ENCODE measurements around the gene B3GALNT1.

B3GALNT1 gene

GRCh38 chr3:161082063-161082462, 23.1 kb downstream of the B3GALNT1 start:
- FAIRE-seq (no peak), DNase-seq (ENCODE audit: insufficient read length, low spot score) (no peak)

DNA sequence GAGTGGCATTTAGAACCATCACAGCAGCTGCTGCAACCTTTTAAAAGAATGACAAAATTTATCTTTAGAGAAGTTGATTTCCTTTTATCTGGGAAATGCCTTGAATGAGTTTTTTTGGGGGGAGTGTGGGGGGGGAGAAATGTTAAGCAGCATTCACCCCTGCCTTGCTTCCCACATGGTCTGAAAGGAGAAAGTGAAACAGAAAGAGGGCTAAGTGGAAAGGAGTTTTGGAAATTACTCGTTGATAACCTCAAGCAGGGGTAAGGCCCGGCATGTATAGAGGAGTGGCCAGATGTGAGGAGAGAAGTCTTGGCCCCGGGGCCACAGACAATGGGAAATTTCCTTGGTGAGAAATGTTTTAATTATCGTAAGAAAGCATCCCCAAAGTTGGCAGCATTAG, 23.5 kb downstream of the B3GALNT1 start:
- DNase-seq (ENCODE audit: insufficient read length, low spot score), result no peak
- FAIRE-seq, result no peak

- FAIRE-seq (no peak), DNase-seq (ENCODE audit: insufficient read length, low spot score) (no peak)
Observed at GRCh38 chr3:161073181-161073580, 32.0 kb downstream of the B3GALNT1 start.

DNA sequence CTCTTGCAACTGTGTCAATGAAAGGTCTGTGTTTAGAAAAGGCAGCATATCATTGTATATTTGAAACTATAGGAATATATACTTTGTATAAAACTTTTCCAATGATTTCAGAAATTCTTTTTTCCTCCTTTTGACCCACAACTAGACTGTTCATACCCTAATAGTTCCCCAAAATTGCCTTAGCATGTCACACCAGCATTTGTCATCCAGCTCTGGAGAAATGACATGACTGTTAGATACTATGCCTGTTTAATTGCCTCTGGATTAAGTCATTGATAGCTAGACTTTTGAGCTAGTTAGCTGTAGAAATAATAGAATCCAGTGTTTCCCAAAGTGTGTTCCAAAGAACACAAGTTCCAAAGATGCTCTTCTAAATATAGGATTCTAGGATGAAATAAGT, 32.4 kb downstream of the B3GALNT1 start:
- no peak for FAIRE-seq

GRCh38 chr3:161072211-161072621, 32.9 kb downstream of the B3GALNT1 start:
- DNase-seq (ENCODE audit: insufficient read length, low spot score), result no peak
- FAIRE-seq, result no peak

More for the DNA sequence above, 32.4 kb downstream of the B3GALNT1 start:
- DNase-seq (ENCODE audit: insufficient read length, low spot score), result no peak

- DNase-seq (ENCODE audit: insufficient read length, low spot score), result no peak
- FAIRE-seq, result no peak
Observed at GRCh38 chr3:161070980-161071663, 34.0 kb downstream of the B3GALNT1 start.

- FAIRE-seq, result no peak
Observed at GRCh38 chr3:161070252-161070930, 34.8 kb downstream of the B3GALNT1 start.

GRCh38 chr3:161069511-161070251, 35.5 kb downstream of the B3GALNT1 start:
- no peak for FAIRE-seq
- peak; percentile 18 for DNase-seq (ENCODE audit: insufficient read length, low spot score)

More at GRCh38 chr3:161070252-161070930, 34.8 kb downstream of the B3GALNT1 start:
- no peak for DNase-seq (ENCODE audit: insufficient read length, low spot score)

- DNase-seq (ENCODE audit: insufficient read length, low spot score) (no peak), FAIRE-seq (no peak)
Observed at GRCh38 chr3:161067335-161067734, 37.8 kb downstream of the B3GALNT1 start.

DNA sequence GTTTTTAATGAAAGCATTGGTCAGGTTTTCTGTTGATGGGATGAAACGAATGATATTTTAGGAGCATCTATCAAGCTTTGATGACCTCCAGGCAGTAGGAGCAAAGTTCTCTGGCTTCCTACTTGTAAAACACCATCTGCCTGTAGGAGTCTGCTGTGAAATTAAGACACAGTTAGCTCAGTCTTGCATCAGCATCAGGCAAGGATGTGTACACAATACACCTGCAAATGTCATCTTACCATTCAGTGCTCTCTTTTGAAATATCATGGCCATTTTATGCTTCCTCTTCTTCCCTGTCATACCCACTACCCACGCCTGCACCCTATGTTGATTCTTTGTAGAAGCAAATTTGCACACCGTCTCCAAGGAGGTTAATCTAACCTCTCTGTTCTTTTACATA, 38.2 kb downstream of the B3GALNT1 start:
- DNase-seq (ENCODE audit: insufficient read length, low spot score) (no peak), FAIRE-seq (no peak)

- DNase-seq (ENCODE audit: insufficient read length, low spot score) (no peak), FAIRE-seq (no peak)
Observed at GRCh38 chr3:161064413-161064812, 40.7 kb downstream of the B3GALNT1 start.

- FAIRE-seq, result no peak
- DNase-seq (ENCODE audit: insufficient read length, low spot score), result no peak
Observed at GRCh38 chr3:161054860-161055604, 50.1 kb downstream of the B3GALNT1 start.

DNA sequence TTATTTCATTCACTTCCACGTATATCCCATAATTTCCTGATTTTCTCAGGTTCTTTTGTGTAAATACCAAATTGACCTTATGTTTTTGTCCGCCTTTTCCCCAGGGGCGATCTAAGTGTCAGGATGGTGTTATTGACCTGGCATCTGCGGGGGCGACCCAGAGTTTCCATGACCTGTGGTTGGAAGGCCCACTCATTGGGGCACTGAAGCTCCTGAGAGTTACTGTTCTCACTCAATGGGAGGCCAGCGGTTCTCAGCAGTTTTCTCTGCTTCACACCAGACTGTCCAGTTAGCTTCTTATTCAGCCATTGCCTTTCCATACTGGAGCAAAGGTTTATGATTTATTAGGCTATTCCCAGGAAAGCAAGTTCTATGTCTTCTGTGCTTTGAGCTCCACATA, 53.3 kb downstream of the B3GALNT1 start:
- FAIRE-seq (no peak), DNase-seq (ENCODE audit: insufficient read length, low spot score) (no peak)

- DNase-seq (ENCODE audit: insufficient read length, low spot score), result no peak
- no peak for FAIRE-seq
Observed at GRCh38 chr3:161050935-161051334, 54.2 kb downstream of the B3GALNT1 start.

- DNase-seq (ENCODE audit: insufficient read length, low spot score) (no peak), FAIRE-seq (no peak)
Observed at GRCh38 chr3:161049683-161050248, 55.4 kb downstream of the B3GALNT1 start.

DNA sequence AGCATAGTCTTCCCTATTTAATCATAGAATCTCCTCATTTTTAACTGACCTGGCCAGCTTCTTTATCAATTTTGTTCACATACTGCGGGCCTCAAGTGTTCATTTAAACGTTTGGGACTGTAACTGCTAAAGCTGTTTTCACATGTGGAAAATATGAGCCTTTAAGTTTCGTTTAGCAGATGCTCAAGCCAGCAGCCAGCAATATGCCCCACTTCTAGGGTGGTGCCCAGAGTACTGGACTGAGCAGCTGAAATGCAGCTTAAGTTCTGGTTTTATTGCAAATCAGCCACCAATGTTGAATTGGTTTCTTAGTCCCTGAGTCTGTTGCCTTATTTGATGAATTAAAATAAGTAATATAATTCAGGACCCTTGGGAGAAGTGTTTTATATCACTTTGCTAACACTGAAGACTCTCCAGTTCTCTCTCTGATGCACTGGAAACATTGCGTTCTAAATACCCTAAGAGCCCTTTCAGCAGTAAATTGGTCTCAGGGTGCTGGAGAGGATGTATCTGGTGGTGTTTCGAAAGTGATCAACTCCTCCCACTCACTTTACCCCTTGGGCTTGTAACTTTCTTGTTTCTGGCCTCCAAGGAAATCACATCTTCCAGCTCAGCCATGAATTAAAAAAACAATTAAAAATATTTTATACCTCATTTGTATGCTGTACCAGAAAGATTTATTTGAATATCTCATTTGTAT, 61.7 kb downstream of the B3GALNT1 start:
- FAIRE-seq, result no peak
- DNase-seq (ENCODE audit: insufficient read length, low spot score), result no peak

- no peak for FAIRE-seq
- DNase-seq (ENCODE audit: insufficient read length, low spot score), result no peak
Observed at GRCh38 chr3:161042023-161042501, 63.1 kb downstream of the B3GALNT1 start.

GRCh38 chr3:161038725-161039124, 66.4 kb downstream of the B3GALNT1 start:
- DNase-seq (ENCODE audit: insufficient read length, low spot score) (no peak), FAIRE-seq (no peak)

DNA sequence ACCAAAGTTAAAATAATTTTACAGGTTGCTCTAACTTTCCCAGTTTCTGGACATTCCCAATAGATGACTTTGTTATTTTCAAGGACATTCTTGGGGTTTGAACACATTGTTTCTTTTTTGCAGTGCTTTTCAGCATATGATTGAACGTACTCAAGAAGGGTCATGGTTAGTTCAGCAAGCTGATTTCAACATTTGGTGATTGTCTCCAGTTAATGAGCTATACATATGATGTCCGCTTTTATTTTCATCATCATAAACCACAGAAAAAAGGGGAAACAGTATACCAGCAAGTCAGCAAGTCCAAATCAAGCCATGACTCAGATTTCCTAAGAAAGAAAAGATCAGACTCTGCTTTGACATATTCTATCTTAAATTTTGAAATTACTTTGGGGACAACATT, 69.4 kb downstream of the B3GALNT1 start:
- FAIRE-seq (no peak), DNase-seq (ENCODE audit: insufficient read length, low spot score) (no peak)

All from HTR-8/SVneo (cell line).